HG03442 (cell line): ENCODE measurements around the gene CDC20.
"Not testable (repeated sequence)": the region's sequence is repeated elsewhere in the genome, so short reads cannot be mapped to it uniquely, and the experiment has no call there.

Experiments used
- ATAC-seq: cut with Tn5 transposase; IDR thresholded peaks from one replicate; pipeline ENCODE4 v1.9.1; 2021; ENCODE audit warnings: mild to moderate bottlenecking, moderate library complexity; ENCODE audit not compliant: unreplicated experiment

The CDC20 gene

DNA sequence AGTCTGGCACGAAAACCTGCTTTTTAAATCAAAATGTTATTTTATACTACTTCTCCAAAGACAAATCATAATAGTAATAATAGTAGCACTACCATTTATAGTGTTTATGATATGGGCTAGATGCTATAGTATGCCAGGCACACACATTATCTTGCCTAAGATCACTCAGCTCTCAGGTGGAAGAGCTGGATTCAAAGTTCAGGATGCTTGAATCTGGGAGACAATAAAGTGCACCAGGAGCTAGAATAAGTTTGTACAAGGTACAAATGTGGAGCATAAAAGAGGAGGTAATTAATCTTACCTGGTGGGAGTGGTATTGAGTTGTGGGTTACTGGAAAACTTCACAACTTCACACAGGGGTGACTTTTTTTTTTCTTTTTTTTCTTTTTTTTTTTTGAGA, 19.1 kb downstream of the CDC20 start:
- no peak for ATAC-seq

DNA sequence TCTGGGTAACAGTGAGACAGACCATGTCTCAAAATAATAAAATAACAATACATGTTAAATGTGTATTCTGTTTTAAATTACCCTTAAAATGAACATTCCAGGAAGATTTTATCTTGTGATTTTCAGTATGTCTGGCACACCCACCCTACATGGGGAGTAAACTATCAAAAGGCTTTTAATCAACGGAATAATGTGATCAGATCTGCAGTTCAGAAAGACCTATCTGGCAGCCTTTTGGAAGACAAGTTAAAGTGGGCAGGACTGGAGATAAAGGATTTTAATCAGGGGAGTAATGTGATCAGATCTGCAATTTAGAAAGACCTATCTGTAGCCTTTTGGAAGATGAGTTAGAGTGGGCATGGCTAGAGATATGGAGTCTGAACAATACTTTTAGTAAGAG, 20.7 kb downstream of the CDC20 start:
- ATAC-seq: no peak

- no peak for ATAC-seq
Observed at GRCh38 chr1:43381612-43382011, 22.8 kb downstream of the CDC20 start.

GRCh38 chr1:43382027-43382779, 23.4 kb downstream of the CDC20 start:
- no peak for ATAC-seq

- no peak for ATAC-seq
Observed at GRCh38 chr1:43383449-43383848, 24.7 kb downstream of the CDC20 start.

- ATAC-seq: no peak
Observed at GRCh38 chr1:43386676-43387075, 27.9 kb downstream of the CDC20 start.

DNA sequence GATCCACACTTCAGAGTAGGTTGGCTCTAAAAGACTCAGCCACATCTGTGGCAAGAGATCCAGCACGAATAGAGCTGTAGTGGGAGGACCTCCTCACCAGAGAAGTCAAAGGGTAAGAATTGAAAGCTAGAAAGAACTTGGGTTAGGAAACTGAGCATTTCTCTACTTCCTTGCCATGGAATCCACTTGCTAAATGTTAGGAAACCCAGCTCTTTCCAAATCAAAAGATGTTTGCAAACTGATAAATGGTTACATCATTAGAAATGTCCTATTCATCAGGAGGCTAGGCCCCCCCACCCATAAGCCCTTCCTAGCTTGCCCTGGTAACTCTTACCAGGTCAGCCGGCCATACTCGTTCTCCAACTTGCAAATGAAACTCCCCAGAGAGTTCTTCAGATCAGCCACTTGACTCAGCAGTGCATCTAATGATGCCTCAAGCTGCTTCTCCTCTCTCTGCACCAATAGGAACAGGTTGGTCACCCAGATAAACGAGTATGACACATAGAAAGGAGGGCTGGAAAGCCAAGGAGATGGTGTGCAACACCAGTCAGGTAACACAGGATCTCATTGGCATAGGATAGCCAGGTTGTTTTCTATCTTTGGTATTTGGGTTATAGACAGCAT, 29.3 kb downstream of the CDC20 start:
- ATAC-seq: no peak

- ATAC-seq: no peak
Observed at GRCh38 chr1:43388613-43389012, 29.8 kb downstream of the CDC20 start.

GRCh38 chr1:43389326-43390313, 30.8 kb downstream of the CDC20 start, which contains the start of the genes MED8 and SZT2:
TSS of gene MED8 (minus strand) at chr1:43389800. CDS start at chr1:43389764, 36 bp downstream.
TSS of gene SZT2 (plus strand) at chr1:43389899. CDS start at chr1:43389969, 70 bp downstream.
- ATAC-seq: peak; percentile 88

DNA sequence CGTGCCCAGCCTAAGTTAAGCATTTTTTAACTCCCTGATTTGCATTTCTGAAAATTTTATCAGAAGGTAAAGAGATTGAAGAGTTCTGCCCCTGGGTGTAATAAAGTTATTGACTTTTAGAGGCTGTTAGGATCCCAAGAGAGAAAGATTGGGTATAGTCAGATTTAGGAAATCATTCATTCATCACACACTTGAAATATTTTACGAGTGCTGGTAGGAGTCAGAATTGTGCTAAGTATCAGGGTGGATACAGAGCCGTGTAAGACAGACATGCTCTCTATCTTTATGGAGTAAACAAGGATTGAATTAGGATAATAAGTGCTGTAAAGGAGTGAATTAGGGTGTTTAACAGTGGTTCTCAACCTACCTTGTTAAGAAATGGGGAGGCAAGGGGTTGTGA, 33.9 kb downstream of the CDC20 start:
- no peak for ATAC-seq

- no peak for ATAC-seq
Observed at GRCh38 chr1:43395523-43395922, 36.7 kb downstream of the CDC20 start.

DNA sequence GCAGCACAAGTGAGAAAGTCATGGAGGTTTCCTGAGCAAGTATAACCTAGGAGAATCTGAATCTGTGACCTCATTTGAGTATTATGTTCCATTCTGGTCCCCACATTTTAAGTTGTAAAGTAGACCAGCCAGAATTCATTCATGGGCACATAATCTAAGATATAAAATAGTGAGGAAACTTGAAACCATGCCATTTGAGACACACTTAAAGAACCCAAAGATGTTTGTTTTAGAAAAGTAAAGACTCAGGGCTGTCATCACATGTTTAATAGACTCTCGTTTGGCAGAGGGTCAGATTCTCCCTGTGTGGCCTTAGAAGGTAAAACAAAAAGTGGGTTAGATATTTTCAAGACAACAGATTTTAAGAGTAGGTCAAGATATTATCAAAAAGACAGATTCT, 37.3 kb downstream of the CDC20 start:
- ATAC-seq: no peak

GRCh38 chr1:43398227-43398626, 39.4 kb downstream of the CDC20 start:
- no peak for ATAC-seq

GRCh38 chr1:43400441-43400840, 41.7 kb downstream of the CDC20 start:
- not testable (repeated sequence) for ATAC-seq

DNA sequence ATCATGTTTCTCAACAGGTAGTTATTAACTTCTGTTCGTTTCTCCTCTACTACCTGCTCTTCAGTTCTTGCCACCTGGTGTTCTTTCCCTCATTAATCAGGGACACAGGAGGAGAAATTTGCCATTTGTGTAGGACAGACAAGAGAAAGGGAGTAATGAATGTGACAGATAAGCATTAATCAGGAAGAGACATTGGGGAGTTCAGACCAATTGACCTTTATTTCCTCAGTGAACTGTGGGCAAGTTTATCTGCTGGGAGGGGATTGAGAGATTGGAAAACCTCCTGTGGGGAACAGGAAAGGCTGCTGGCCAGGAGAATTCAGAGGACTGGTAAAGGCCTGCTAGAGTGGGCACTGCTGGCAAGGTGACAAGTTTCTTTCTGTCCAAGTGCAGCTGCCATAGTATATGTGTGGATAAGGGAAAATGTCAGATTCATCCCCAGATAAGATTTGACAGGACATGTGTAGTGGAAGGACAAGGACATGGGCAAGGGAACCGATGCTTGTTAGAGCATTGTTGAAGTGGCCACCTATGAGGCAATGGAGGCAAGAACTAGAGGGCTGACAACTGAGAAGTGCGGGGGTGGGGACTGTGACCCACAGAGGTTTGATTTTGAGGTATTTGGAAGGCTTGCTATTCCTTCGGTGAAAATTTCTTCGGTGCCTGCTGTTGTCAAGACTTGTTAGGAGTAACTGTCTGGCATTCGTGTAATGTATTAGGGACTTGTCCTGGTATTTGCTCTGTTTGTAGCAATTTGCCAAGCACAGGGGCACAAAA, 43.5 kb downstream of the CDC20 start:
- no peak for ATAC-seq

DNA sequence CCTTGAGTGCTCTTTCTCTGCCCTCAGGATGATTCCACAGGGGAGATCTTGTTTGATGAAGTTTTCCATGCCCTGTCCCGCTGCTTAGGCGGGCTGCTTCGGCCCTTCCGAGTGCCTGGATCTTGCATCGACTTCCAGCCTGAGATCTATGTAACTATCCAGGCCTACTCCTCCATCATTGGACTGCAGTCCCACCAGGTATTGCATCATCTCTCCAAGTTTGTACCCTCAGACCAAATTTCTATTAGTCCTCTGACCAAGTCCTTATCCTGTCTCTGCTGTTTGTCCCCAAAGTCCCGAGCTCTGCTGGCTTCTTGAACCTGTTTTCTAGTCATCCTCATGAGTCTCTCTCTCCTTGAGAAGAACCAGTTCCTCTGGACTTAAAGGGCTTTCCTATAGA, 45.6 kb downstream of the CDC20 start:
- ATAC-seq: no peak

DNA sequence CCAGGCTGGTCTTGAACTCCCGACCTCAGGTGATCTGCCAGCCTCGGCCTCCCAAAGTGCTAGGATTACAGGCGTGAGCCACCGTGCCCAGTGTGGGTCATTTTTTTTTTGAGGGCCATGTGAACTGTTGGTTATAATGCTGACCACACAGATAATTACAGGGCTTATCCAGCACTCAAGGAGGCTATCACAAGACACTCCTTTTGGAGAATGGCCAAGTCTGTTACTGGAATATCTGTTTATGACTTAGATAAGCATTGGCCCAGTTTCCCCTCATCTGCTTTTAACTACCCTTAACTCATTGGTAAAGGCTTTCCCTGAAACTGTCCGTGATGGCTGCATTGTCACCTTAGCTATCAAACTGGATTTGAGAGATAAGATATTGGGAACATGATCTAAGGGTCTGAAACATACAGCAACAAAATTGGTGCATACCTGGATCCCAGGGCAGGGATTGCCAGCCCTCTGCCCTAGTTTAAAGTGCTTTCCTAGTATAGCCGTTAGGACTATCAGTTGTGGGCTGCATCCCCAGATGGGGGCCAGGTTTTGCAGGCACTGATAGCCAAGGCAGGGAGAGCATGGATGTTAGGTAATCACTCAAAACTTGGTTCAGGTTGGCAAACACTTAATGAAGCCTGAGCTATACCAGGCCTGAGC, 46.6 kb downstream of the CDC20 start:
- ATAC-seq: no peak

DNA sequence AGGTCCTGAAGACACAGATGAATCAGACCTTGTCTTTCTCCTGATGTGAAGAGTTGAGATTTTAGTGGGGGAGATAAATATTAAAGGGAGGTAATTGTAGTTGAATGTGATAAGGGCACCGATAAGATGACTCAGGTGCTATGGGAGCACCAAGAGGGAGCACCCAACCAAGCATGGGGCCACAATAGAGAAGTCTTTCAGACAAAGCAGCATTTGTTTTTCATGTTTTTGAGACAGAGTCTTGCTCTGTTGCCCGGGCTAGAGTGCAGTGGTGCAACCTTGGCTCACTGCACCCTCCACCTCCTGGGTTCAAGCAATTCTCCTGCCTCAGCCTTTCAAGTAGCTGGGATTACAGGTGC, 47.1 kb downstream of the CDC20 start:
- ATAC-seq: no peak

GRCh38 chr1:43410571-43410970, 51.8 kb downstream of the CDC20 start:
- no peak for ATAC-seq
